Parathyroid adenoma (tissue), 2 donors: ENCODE results near the gene KATNB1.

Source experiments
- H2AFZ ChIP-seq: fragments of 300-600 bp; sonication (generic); one replicate; pipeline ENCODE4 v1.7.0; 2017; ENCODE audit warnings: antibody characterized with exemption, mild to moderate bottlenecking
- H3K27ac ChIP-seq: fragments of 300-600 bp; sonication (generic); one replicate; pipeline ENCODE4 v1.7.0; 2017
- H3K27me3 ChIP-seq: fragments of 300-600 bp; sonication (generic); one replicate; pipeline ENCODE4 v1.7.0; 2017; ENCODE audit warnings: low read length; ENCODE audit not compliant: control insufficient read depth, insufficient read depth
- H3K36me3 ChIP-seq: fragments of 300-600 bp; sonication (generic); one replicate; pipeline ENCODE4 v1.7.0; 2017; ENCODE audit warnings: low read length; ENCODE audit not compliant: control insufficient read depth, insufficient read depth
- H3K4me1 ChIP-seq: fragments of 300-600 bp; sonication (generic); one replicate; pipeline ENCODE4 v1.7.0; 2017; ENCODE audit warnings: control low read depth
- H3K4me2 ChIP-seq: fragments of 300-600 bp; sonication (generic); one replicate; pipeline ENCODE4 v1.7.0; 2017; ENCODE audit warnings: low read length
- H3K4me3 ChIP-seq: fragments of 300-600 bp; sonication (generic); one replicate; pipeline ENCODE4 v1.7.0; 2017; ENCODE audit warnings: low read depth, low read length
- H3K79me2 ChIP-seq: fragments of 300-600 bp; sonication (generic); one replicate; pipeline ENCODE4 v1.7.0; 2017; ENCODE audit warnings: control low read depth
- H3K9ac ChIP-seq: fragments of 300-600 bp; sonication (generic); one replicate; pipeline ENCODE4 v1.7.0; 2017; ENCODE audit warnings: mild to moderate bottlenecking
- H3K9me3 ChIP-seq: fragments of 300-600 bp; sonication (generic); one replicate; pipeline ENCODE4 v1.7.0; 2017; ENCODE audit warnings: low read length; ENCODE audit not compliant: control insufficient read depth
- TF ChIP-seq, protein P1 (sequence below): fragments of 300-600 bp; sonication (generic); IDR thresholded peaks from one replicate; pipeline ENCODE4 v1.7.0; 2017; ENCODE audit warnings: antibody characterized with exemption, mild to moderate bottlenecking
- donor health status: primary hyperparathyroidism.

KATNB1 gene

DNA sequence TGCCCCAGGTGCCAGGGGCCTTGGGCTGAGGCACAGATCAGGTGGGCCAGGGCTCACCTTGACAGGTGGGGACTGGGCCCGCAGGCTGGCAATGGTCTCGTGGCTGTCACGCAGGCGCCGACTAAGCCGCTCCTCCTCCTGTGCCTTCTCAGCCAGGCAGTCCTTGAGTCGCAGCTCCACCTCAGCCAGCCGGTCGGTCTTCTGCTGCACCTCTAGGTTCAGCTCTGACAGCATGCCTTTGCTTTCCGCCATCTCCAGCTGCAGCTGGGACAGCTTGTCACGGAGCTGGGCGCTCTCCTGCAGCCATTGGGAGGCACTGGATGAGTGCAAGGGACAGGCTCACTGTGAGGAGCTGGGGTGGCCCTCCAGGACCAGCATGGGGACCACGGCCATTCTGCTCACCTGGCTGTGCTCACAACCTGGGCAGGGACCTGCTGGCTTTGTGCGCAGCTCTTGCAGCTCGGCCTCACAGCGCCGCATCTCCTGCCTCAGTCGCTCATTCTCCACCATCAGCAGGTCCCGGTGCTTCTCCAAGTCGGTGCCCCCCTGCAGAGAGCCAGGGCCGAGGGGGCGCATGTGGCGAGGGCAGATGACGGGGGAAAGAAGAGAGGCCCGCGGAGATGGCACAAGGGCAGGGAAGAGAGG is 35.7 kb downstream of the KATNB1 start:
- no peaks in the 10 kb centered on the region for H3K27me3 ChIP-seq
- H3K4me2 ChIP-seq = no peak overlapping the region
- no peaks in the 10 kb centered on the region for H3K4me1 ChIP-seq
- TF ChIP-seq, protein P1, sequence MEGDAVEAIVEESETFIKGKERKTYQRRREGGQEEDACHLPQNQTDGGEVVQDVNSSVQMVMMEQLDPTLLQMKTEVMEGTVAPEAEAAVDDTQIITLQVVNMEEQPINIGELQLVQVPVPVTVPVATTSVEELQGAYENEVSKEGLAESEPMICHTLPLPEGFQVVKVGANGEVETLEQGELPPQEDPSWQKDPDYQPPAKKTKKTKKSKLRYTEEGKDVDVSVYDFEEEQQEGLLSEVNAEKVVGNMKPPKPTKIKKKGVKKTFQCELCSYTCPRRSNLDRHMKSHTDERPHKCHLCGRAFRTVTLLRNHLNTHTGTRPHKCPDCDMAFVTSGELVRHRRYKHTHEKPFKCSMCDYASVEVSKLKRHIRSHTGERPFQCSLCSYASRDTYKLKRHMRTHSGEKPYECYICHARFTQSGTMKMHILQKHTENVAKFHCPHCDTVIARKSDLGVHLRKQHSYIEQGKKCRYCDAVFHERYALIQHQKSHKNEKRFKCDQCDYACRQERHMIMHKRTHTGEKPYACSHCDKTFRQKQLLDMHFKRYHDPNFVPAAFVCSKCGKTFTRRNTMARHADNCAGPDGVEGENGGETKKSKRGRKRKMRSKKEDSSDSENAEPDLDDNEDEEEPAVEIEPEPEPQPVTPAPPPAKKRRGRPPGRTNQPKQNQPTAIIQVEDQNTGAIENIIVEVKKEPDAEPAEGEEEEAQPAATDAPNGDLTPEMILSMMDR = no peak
- no peak overlapping the region for H2AFZ ChIP-seq
- H3K4me3 ChIP-seq = no peak overlapping the region
- no peak overlapping the region for H3K27ac ChIP-seq
- no peaks in the 10 kb centered on the region for H3K9me3 ChIP-seq
- H3K9ac ChIP-seq = no peak overlapping the region
- no peaks in the 10 kb centered on the region for H3K36me3 ChIP-seq
- peaks cover under 1% of the 10 kb centered on the region for H3K79me2 ChIP-seq

- no peaks in the 10 kb centered on the region for H3K27me3 ChIP-seq
- peaks cover 4% of the 10 kb centered on the region for H3K79me2 ChIP-seq
- no peak overlapping the region for H2AFZ ChIP-seq
- no peak overlapping the region for H3K9ac ChIP-seq
- H3K9me3 ChIP-seq = no peaks in the 10 kb centered on the region
- H3K4me2 ChIP-seq = no peak overlapping the region
- TF ChIP-seq, protein P1 = no peak
- H3K36me3 ChIP-seq = no peaks in the 10 kb centered on the region
- no peaks in the 10 kb centered on the region for H3K4me1 ChIP-seq
- H3K27ac ChIP-seq = no peak overlapping the region
- no peak overlapping the region for H3K4me3 ChIP-seq
Observed at GRCh38 chr16:57773019-57773418, 37.4 kb downstream of the KATNB1 start.

- no peak overlapping the region for H3K9ac ChIP-seq
- H3K4me1 ChIP-seq = no peaks in the 10 kb centered on the region
- no peak overlapping the region for H3K4me3 ChIP-seq
- no peak overlapping the region for H3K27ac ChIP-seq
- no peak overlapping the region for H2AFZ ChIP-seq
- peaks cover 4% of the 10 kb centered on the region for H3K79me2 ChIP-seq
- H3K4me2 ChIP-seq = no peak overlapping the region
- TF ChIP-seq, protein P1 = no peak
- no peaks in the 10 kb centered on the region for H3K36me3 ChIP-seq
- H3K9me3 ChIP-seq = no peaks in the 10 kb centered on the region
- no peaks in the 10 kb centered on the region for H3K27me3 ChIP-seq
Observed at GRCh38 chr16:57773655-57774295, 38.2 kb downstream of the KATNB1 start.

GRCh38 chr16:57774705-57775285 is 39.2 kb downstream of the KATNB1 start:
- H3K79me2 ChIP-seq = peaks cover 4% of the 10 kb centered on the region
- H3K36me3 ChIP-seq = no peaks in the 10 kb centered on the region
- H3K4me2 ChIP-seq = no peak overlapping the region
- TF ChIP-seq, protein P1 = no peak
- H3K27me3 ChIP-seq = no peaks in the 10 kb centered on the region
- no peak overlapping the region for H3K9ac ChIP-seq
- H2AFZ ChIP-seq = no peak overlapping the region
- H3K9me3 ChIP-seq = no peaks in the 10 kb centered on the region
- H3K4me3 ChIP-seq = no peak overlapping the region
- no peaks in the 10 kb centered on the region for H3K4me1 ChIP-seq
- H3K27ac ChIP-seq = no peak overlapping the region
